Endothelial cell of umbilical vein (primary cell): Measurements from ENCODE around the gene SEPTIN5. TPM values are rescaled to one million over a fixed set of nuclear protein-coding genes. Genes with fewer than 3 reads are reported as not detected.

ENCODE experiments used
- BruUV-seq: library from RNA; stranded (reverse); fragments of 400-500 nt; replicated peaks from 2 replicates; lab custom pipeline; 2021; lab: Mats Ljungman, UMichigan
- CTCF ChIA-PET: fragments of 300-600, 350-600 bp; sonication (Branson Sonifier 250); formaldehyde crosslinking; loops from one replicate; lab custom pipeline; 2021; ENCODE audit warnings: antibody characterized with exemption, inconsistent platforms; lab: Charles Lee
- POLR2A ChIA-PET: fragments of 300-600, 350-600 bp; sonication (Branson Sonifier 250); formaldehyde crosslinking; loops from one replicate; lab custom pipeline; 2021; ENCODE audit warnings: antibody characterized with exemption, inconsistent platforms; lab: Charles Lee
- DNase-seq: peaks from one replicate; pipeline ENCODE4 v3.0.0-alpha.2; 2011; ENCODE audit warnings: low read depth, low spot score
- FAIRE-seq: peaks from 2 replicates; lab custom pipeline; 2011; peaks lifted over from hg19 to GRCh38; lab: Jason Lieb, UNC
- H2AFZ ChIP-seq: 2 replicates; pipeline ENCODE4 v1.6.0; 2012; ENCODE audit warnings: low read depth, low read length, control low read depth, inconsistent platforms
- H3K27ac ChIP-seq: 2 replicates; pipeline ENCODE4 v1.5.1; 2011; ENCODE audit warnings: low read depth, mild to moderate bottlenecking, control low read depth, low read length, moderate library complexity; ENCODE audit not compliant: insufficient read depth
- H3K27me3 ChIP-seq, 2 experiments: 2 replicates each; pipeline versions ENCODE4 v1.6.0 to v1.6.1; 2011; ENCODE audit warnings: low read length in 2 of 2, mixed read lengths in 1 of 2; ENCODE audit not compliant: control insufficient read depth in 2 of 2, insufficient read depth in 2 of 2
- H3K36me3 ChIP-seq, 2 experiments: 2 replicates in 1 of 2; 3 replicates in 1 of 2; pipeline ENCODE4 v1.5.1; 2011; ENCODE audit warnings: low read length in 2 of 2, mild to moderate bottlenecking in 1 of 2, moderate library complexity in 1 of 2; ENCODE audit not compliant: control insufficient read depth in 2 of 2, insufficient read depth in 2 of 2; ENCODE audit errors: extremely low read depth in 1 of 2
- H3K4me1 ChIP-seq: 3 replicates; pipeline ENCODE4 v1.5.1; 2011; ENCODE audit warnings: mild to moderate bottlenecking, low read length; ENCODE audit not compliant: control insufficient read depth, insufficient read depth; ENCODE audit errors: extremely low read depth
- H3K4me2 ChIP-seq: 2 replicates; pipeline ENCODE4 v1.6.1; 2011; ENCODE audit warnings: low read length, control low read depth, mixed read lengths; ENCODE audit not compliant: insufficient read depth
- H3K4me3 ChIP-seq, 3 experiments: fragments of 200-600 bp in 1 of 3; sonication (generic), shearing (Covaris generic) in 1 of 3; replicated peaks in 1 of 3; 2 replicates each; pipeline ENCODE4 v1.5.1; 2011 to 2016; ENCODE audit warnings: control low read depth in 3 of 3, low read length in 3 of 3, mild to moderate bottlenecking in 2 of 3, inconsistent platforms in 1 of 3, low read depth in 1 of 3, moderate library complexity in 1 of 3; ENCODE audit not compliant: insufficient read depth in 1 of 3
- H3K79me2 ChIP-seq: 2 replicates; pipeline ENCODE4 v1.6.0; 2012; ENCODE audit warnings: low read length, inconsistent platforms; ENCODE audit not compliant: control insufficient read depth, insufficient read depth
- H3K9ac ChIP-seq: replicated peaks from 2 replicates; pipeline ENCODE3; 2011; ENCODE audit warnings: low read length, control low read depth; ENCODE audit not compliant: insufficient read depth; ENCODE audit errors: extremely low read depth
- H3K9me1 ChIP-seq: replicated peaks from 3 replicates; pipeline ENCODE4 v1.6.0; 2011; ENCODE audit warnings: mild to moderate bottlenecking, low read length; ENCODE audit not compliant: control insufficient read depth, insufficient read depth; ENCODE audit errors: extremely low read depth
- H3K9me3 ChIP-seq: replicated peaks from 2 replicates; pipeline ENCODE4 v1.5.1; 2012; ENCODE audit warnings: low read length, inconsistent platforms; ENCODE audit not compliant: control insufficient read depth, insufficient read depth
- H4K20me1 ChIP-seq: replicated peaks from 2 replicates; pipeline ENCODE3; 2011; ENCODE audit warnings: mild to moderate bottlenecking, low read length; ENCODE audit not compliant: control insufficient read depth, insufficient read depth; ENCODE audit errors: extremely low read depth
- CTCF ChIP-seq, 2 donors: IDR thresholded peaks; 1 replicate in 1 of 2; 2 replicates in 1 of 2; pipeline ENCODE4 v1.5.1; 2011; ENCODE audit warnings: low read length in 2 of 2, mild to moderate bottlenecking in 2 of 2, moderate library complexity in 2 of 2, control low read depth in 1 of 2, inconsistent platforms in 1 of 2, low read depth in 1 of 2; ENCODE audit not compliant: insufficient read depth in 1 of 2; ENCODE audit errors: extremely low read depth in 1 of 2
- EZH2 ChIP-seq: IDR thresholded peaks from 2 replicates; pipeline ENCODE4 v1.6.1; 2012; ENCODE audit warnings: borderline replicate concordance, low read depth, mild to moderate bottlenecking, moderate library complexity, low read length, inconsistent platforms; ENCODE audit not compliant: severe bottlenecking
- FOS ChIP-seq: IDR thresholded peaks from 2 replicates; pipeline ENCODE4 v1.6.1; 2011; ENCODE audit warnings: mild to moderate bottlenecking, low read length, moderate library complexity, borderline replicate concordance; ENCODE audit not compliant: insufficient read depth
- POLR2AphosphoS5 ChIP-seq: IDR thresholded peaks from 2 replicates; pipeline ENCODE4 v1.6.1; 2012; ENCODE audit warnings: low read depth, mild to moderate bottlenecking, control low read depth, low read length, moderate library complexity; ENCODE audit not compliant: insufficient read depth
- dilution Hi-C: fragments of 300-500 bp; cut with MboI; formaldehyde crosslinking; loops from one replicate; pipeline ENCODE4 v1.15.0; 2019; ENCODE audit warnings: low sequenced_read_pairs; ENCODE audit not compliant: extremely low pct_ligation_motif_present
- intact Hi-C: fragments of 100-400 bp; cut with micrococcal nuclease; formaldehyde crosslinking; loops from one replicate; pipeline ENCODE4 v1.10.0; 2022
- polyA plus RNA-seq, 4 experiments: library from polyadenylated mRNA; depleted of rRNA in 3 of 4; stranded (reverse) in 3 of 4; unstranded in 1 of 4; fragments of >200 nt; gene quantifications; 2 replicates each; pipeline versions ENCODE4 v1.2.1 to v1.2.3, GENCODE V29; 2011 to 2012; ENCODE audit warnings: missing spikeins in 1 of 4
- total RNA-seq: library from RNA; stranded (reverse); gene quantifications from 2 replicates; pipeline ENCODE4 v1.2.3, GENCODE V29; 2021

The SEPTIN5 gene
- total and polyA plus RNA-seq, 2 donors (not counting 3 experiments of a cell fraction or from before 2014, with no cell fraction given) = 31.1 to 35.8 TPM

GRCh38 chr22:19723983-19724827, 9.9 kb downstream of the SEPTIN5 start:
- peaks cover 0 to 14% of the 10 kb centered on the region in 2 experiments for H3K36me3 ChIP-seq
- peak; percentile 70 for DNase-seq

More at GRCh38 chr22:19723983-19724827, 9.9 kb downstream of the SEPTIN5 start:
- Histone ChIP-seq H3K9me1 (no peaks in the 10 kb centered on the region), H3K9ac (no peak overlapping the region), H3K9me3 (no peaks in the 10 kb centered on the region), H3K4me1 (no peaks in the 10 kb centered on the region), H4K20me1 (no peaks in the 10 kb centered on the region), H3K79me2 (no peaks in the 10 kb centered on the region), H3K27me3 (peaks cover 0 to 2% of the 10 kb centered on the region in 2 experiments), H3K4me2 (peak overlapping the region; percentile 41), H3K4me3 (peak overlapping the region in 2 of 3 experiments; percentile 16 to 22), H2AFZ (peak overlapping the region; percentile 47), H3K27ac (no peak overlapping the region)
- no TSS peak for BruUV-seq
- intact Hi-C loops (no loop called here), dilution Hi-C loops (no loop called here)
- POLR2A ChIA-PET = no interaction called here
- FAIRE-seq = no peak
- no peak for TF ChIP-seq POLR2AphosphoS5
- TF ChIP-seq EZH2 = peak; percentile 22
- TF ChIP-seq CTCF (IDR thresholded peaks at IDR 0.05; ENCODE audit: extremely low read depth in 1 of 2, insufficient read depth in 1 of 2, low read depth in 1 of 2, low read length in 2 of 2) = peak; percentile 57 to 64
- TF ChIP-seq FOS = no peak
- CTCF ChIA-PET = interaction anchor here (0.5 to 1.7 kb wide), 26 partner anchors 8 to 544 kb away, joined by 3 to 54 read pairs (median 4); partner anchors contain the start of genes GNB1L, RTL10 and SEPTIN5
